Activated CD4-positive, alpha-beta T cell treated with anti-CD3 and anti-CD28 coated beads for 1 hour (primary cell): Measurements from ENCODE around the gene DTNB.
A peak's percentile ranks its signal among the peaks of the same experiment; 100 is the strongest.
"Not testable (repeated sequence)": the region's sequence is repeated elsewhere in the genome, so short reads cannot be mapped to it uniquely, and the experiment has no call there.

Experiments used
- DNase-seq: peaks from one replicate; pipeline ENCODE4 v3.0.0-alpha.2; 2020

The DTNB gene

GRCh38 chr2:25682082-25682481 lies 8.7 kb upstream of the DTNB start:
- no peak for DNase-seq

DNA sequence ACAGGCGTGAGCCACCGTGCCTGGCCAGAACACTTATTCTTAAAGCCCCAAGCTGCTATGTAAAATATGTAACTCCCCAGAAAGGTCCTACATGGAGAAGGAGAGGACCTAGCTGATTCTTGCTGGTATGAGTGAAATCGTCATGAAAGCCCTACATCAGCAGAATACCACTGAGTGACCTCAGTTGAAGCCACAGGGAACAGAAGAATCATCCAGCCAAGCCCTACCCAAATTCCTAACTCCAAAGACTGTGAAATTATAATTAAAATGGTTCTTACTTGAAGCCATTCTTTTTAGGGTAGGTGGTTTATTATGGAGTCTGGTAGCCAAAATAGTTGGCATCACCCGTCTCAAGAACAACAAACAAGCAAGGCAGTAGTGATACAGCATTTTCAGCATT lies 4.5 kb upstream of the DTNB start:
- no peak for DNase-seq

DNA sequence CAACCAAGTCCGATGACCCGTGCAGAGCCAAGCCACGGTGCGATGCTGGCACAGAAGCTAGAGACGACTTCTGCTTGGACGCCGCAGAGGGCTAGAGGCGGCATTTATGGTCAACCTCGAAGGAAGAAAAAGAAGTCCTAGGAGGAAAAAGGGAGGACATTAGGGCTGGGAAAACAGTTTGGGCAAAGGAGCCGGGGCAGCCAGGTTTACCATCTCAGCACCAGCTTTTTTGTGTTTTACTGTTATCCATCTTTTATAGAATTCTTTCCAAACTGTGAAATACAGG lies 643 bp upstream of the DTNB start:
- DNase-seq = no peak

GRCh38 chr2:25672494-25673299 lies 680 bp downstream of the DTNB start:
- DNase-seq = peak; percentile 59

GRCh38 chr2:25671622-25672021 lies 1.8 kb downstream of the DTNB start:
- no peak for DNase-seq

DNA sequence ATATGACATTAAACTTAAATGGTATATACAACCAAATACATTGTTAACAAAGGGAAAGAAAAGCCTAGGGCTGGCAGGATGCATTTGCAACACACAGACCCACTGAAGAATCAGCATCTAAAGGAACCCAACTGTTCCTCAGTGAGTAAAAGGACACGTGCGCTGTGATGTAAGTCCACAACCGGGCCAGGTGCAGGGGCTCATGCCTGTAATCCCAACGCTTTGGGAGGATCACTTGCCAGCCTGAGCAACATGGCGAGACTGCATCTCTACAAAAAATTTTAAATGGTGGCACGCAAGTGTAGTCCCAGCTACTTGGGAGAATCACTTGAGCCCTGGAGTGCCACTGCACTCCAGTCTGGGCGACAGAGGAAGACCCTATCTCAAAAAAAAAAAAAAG lies 3.9 kb downstream of the DTNB start:
- no peak for DNase-seq

GRCh38 chr2:25666218-25666617 lies 7.2 kb downstream of the DTNB start:
- DNase-seq = no peak

DNA sequence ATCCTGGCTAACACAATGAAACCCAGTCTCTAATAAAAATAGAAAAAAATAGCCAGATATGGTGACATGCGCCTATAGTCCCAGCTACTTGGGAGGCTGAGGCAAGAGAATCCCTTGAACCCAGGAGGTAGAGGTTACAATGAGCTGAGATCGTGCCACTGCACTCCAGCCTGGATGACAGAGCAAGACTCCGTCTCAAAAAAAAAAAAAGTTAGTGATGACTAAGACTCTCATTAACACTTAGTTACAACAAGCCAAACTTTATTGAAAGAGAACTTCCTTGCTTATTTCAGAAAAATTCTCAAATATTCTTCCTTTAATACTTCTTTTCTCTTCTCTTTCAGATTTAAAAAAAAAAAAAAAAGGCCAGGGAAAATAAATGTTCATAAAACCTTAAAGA lies 7.9 kb downstream of the DTNB start:
- DNase-seq = not testable (repeated sequence)

- DNase-seq = no peak
Measured at GRCh38 chr2:25664965-25665307, 8.4 kb downstream of the DTNB start.

DNA sequence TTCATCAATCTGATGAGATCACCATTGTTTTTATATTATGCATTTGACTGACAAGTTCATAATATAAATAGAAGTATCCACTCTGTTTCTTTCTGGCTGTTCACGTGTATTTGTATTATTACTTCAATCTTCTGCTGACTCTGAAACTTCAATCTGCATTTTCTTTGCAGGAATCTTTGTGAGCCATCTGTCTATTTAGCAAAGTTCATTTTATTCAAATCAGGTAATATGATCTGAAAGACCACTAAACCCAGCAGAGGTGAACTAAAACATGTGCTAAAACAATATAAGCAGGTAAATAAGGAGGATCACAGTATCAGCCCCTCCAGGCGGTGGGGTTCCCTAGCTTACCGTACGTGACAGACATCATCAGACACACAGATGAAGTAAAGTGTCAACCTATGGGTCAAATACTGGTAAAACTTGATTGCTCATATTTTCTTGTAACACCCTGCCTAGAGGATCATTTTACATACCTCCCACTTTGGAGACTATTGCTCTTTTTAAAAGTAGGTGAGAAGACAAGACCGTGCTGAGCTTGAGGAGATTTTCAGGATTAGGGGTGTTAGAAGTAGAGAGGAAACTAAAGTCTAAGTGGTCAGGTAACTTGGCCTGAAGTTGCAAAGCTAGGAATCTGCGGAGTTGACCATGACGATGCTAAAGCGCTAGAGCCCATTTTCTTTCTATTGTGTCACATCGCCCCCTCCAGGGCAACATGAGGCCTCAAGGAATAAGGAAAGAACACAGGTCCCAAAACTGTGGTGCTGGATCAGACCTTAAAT lies 9.0 kb downstream of the DTNB start:
- no peak for DNase-seq

- no peak for DNase-seq
Measured at GRCh38 chr2:25655316-25655715, 18.1 kb downstream of the DTNB start.

DNA sequence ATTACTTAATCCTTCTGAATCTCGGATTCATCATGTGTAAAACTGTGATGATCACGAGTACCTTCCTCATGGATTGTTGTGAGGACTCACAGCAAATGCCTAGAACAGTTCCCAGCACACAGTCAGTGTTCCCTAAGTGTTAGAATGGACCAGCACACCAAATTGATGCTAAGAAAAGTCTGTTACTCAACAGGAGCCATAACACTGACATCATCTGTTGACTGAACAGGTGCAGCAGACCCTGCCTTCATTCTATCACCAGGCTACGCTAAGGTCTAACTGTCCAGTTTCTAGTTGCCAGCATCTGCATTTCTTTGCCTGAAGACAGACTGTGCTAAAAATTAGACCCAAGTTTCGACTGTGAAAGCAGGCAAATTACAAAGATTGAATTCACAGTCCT lies 18.6 kb downstream of the DTNB start:
- no peak for DNase-seq

- DNase-seq = no peak
Measured at GRCh38 chr2:25651782-25652455, 21.5 kb downstream of the DTNB start.

- DNase-seq = no peak
Measured at GRCh38 chr2:25651066-25651465, 22.3 kb downstream of the DTNB start.

DNA sequence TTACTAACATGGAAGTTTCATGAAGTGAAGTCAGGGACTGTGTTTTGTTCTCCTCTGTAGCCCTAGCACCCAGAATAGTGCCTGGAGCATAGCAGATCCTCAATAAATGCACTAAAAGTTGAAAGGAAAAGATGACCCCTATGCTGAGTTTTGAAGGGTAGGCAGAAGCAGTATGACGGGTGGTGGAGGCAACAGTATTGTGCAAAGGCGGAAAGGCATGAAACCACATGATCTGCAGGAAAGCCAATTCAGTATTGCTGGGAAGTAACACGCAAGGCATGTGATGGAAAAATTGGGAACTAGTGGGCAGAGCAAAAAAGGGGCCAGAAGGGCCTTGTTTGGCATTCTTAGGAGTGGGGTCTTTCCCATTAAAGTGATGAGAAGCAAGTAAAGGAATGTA lies 23.1 kb downstream of the DTNB start:
- no peak for DNase-seq

- no peak for DNase-seq
Measured at GRCh38 chr2:25649786-25650185, 23.6 kb downstream of the DTNB start.

GRCh38 chr2:25642298-25642697 lies 31.1 kb downstream of the DTNB start:
- DNase-seq = no peak

- no peak for DNase-seq
Measured at GRCh38 chr2:25639696-25640095, 33.7 kb downstream of the DTNB start.

DNA sequence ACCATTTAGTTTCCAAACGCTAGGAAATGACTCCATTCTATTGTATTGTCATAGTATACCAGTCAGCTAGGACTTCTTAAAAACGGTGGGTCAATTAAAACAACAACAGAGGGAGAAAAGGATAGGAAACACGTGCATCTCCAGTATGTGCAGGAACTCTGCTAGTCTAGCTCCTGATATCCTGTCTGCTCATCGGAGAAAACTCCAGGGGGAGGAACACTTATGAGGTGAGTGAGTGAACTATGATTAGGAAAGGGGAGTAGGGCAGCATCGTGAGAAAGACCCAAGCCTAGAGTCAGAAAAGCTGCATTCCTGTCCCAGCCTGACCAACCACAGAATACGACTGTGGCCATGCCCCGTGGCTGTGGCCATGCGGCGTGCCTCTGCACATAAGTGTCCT lies 34.2 kb downstream of the DTNB start:
- DNase-seq = no peak

GRCh38 chr2:25635797-25636196 lies 37.6 kb downstream of the DTNB start:
- no peak for DNase-seq

GRCh38 chr2:25633801-25634200 lies 39.6 kb downstream of the DTNB start:
- DNase-seq = not testable (repeated sequence)

GRCh38 chr2:25632396-25632795 lies 41.0 kb downstream of the DTNB start:
- no peak for DNase-seq

GRCh38 chr2:25624635-25625034 lies 48.7 kb downstream of the DTNB start:
- DNase-seq = no peak

DNA sequence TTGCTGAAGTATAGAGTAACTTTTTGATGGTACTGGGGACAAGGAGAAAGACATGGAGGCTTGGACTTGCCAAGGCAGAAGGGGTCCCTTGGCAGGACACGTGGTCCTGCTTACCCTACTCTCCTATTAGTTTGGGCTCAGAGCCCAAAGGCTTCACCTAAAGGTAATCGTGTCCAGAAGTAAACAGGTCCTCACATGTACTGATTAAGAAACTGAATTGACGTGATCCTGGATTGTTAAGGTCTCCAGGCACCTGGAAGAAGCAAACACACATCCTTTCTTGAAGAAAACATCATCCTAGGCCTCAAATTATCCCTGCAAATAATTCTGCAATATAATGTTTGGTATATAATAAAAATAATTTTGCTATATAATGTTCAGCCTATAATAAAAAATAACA lies 50.0 kb downstream of the DTNB start:
- no peak for DNase-seq
